Measurements from ENCODE around the gene ORM2.

ORM2 gene

GRCh38 chr9:114373960-114374730 lies 44.5 kb downstream of the ORM2 start:
- no peak for DNase-seq

GRCh38 chr9:114374936-114375335 lies 45.3 kb downstream of the ORM2 start:
- DNase-seq: no peak

DNA sequence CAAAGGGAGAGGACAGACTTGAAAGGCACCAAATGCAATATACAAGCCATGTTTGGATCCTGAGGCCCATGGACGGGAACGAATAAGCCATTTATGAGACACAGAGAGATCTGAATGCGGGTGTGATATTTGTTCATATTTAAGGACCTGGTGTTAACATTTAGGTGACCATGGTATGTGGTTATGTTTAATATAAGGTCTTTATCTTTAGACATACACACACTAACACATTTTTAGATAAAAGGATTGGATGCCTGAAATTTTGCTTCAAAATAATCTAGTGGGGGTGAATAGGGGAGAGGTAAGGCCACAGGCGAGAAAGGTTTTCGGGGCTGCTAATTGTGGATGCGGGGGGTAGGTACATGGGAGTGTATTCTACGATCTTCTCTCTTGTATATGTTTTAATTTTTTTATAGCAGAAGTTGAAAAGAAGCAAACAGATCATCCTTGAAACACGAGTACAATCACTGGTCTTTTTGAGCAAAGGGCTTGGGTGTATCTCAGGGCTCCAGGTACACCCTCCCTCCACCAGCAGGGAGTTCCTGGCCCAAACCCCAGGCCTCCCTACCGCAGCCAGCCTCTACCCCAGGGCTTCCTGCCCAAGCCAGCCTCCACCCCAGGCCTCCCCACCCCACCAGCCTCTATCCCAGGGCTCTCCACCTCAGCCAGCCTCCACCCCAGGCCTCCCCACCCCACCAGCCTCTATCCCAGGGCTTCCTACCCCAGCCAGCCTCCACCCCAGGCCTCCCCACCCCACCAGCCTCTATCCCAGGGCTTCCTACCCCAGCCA lies 45.9 kb downstream of the ORM2 start:
- no peak for DNase-seq

DNA sequence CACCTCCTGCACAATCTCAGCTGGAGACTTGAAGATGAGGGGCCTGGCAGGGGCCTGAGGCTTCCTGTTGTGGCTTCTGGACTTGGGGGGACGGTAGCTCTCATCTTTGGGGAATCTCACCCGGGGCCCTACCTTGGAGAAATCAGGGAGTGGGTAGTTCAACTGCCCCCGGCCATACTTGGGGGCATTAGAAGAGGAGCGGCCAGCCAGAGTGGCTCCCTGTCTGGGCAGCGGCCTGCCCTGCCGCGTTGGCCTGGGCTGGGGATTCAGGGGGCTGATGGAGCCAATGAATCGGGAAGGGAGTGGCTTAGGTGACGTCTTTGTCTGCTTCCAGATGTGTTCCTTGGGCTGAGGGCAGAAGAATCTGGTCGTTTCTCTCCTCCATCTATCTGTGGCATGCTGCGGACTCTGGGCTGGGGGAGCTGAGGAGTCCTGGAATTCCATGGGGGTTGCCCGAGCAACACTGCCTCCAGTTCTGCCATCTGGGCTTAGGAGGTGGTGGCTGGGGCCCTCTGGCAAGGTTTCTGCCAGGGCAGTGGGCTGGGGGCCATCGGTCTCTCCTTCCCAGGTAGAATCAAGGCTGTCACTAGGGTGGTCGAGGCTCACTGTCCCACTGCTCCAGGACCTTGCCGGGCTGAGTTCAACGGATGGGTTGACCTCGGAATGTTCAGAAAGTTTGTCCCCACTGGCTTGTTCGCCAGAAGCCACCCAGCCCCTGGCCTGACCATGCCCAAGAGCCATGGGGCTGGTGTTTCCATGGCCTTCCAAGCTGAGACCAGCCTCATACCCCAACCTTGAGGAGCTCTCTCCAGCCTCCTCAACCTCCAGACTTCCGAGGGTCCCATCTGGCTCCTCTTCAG lies 47.1 kb downstream of the ORM2 start:
- DNase-seq: no peak

DNA sequence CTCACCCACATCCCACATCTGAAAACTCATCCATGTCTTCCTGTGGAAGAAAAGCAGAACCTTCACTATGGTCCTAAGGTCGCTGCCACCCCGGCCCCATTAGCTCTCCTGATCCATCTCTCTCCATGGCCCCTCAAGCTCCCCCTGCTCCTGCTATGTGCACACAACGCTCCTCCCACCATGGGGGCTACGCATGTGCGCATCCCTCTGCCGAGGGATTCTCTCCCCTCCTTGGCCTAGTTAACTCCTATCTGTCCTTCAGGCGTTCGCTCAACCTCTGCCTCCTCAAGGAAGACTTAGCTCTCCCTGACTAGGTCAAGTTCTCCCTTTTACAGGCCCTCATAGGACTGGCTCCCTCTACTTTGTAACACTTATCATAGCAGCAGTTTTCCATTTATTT lies 48.3 kb downstream of the ORM2 start:
- DNase-seq: no peak

DNA sequence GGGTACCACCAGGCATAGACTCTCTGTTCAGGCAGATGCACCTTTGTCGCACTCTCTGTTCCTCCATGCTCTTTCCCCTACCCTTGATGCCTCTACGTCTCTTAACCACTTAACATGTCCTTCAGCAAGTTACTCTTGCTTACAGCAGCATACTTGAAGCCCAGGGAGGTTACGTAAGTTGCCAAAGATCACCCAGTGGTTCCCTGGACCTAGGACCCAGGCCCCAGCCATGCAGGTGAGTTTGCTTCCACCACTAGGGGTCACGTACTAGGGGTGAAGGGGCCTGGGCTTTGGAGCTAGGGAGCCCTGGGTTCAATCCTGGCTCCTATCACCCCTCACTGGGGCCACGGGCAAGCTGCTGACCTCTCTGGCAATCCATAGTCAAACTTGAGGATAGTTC lies 49.2 kb downstream of the ORM2 start:
- no peak for DNase-seq

All from CD4-positive, alpha-beta T cell treated with Interleukin-4 for 4 hours (primary cell).